Measurements from ENCODE around the gene ZXDC. TPM values are rescaled to one million over a fixed set of nuclear protein-coding genes. Genes with fewer than 3 reads are reported as not detected.

ZXDC gene
- total RNA-seq, 6 experiments from 2014 or later: 11.7 to 14.2 (median 13.5) TPM

DNA sequence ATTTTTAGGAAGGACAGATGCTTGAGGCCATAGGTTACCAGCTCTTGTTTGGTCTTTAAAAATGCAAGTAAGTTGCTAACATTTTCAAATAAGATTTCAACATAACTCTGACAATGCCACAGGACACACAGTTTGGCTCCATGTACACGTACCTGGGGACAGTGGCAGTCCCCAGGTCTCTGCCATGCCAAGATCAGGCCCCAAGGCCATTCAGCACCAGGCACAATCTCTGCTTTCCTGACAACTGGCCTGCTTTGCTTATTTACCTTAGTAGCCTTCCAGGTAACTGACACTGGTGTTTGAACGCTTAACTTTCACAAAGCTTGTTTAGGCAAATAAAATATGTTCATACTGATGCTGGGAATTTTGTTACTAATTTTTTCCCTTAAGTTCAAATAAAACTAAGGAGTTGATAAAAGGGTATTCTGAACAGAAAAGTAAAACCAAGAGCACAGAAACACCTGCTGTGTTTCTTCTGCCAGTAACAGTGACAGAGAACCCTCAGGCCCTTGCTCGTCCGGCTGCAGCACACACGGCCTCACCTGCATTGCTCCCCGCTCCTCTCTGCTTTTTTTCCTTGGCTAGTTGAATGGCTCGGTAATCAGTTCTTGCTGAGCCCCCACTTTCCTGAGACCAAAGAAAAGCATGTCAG lies 16.5 kb downstream of the ZXDC start:
- no peaks in the 10 kb centered on the region for H3K27me3 Mint-ChIP-seq (ENCODE audit: insufficient read depth)
- H3K36me3 Mint-ChIP-seq (ENCODE audit: low read depth): peaks cover 28% of the 10 kb centered on the region
- no peaks in the 10 kb centered on the region for H3K9me3 Mint-ChIP-seq
- DNase-seq: no peak
- TF ChIP-seq, protein P1, sequence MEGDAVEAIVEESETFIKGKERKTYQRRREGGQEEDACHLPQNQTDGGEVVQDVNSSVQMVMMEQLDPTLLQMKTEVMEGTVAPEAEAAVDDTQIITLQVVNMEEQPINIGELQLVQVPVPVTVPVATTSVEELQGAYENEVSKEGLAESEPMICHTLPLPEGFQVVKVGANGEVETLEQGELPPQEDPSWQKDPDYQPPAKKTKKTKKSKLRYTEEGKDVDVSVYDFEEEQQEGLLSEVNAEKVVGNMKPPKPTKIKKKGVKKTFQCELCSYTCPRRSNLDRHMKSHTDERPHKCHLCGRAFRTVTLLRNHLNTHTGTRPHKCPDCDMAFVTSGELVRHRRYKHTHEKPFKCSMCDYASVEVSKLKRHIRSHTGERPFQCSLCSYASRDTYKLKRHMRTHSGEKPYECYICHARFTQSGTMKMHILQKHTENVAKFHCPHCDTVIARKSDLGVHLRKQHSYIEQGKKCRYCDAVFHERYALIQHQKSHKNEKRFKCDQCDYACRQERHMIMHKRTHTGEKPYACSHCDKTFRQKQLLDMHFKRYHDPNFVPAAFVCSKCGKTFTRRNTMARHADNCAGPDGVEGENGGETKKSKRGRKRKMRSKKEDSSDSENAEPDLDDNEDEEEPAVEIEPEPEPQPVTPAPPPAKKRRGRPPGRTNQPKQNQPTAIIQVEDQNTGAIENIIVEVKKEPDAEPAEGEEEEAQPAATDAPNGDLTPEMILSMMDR (IDR thresholded peaks at IDR 0.05): no peak
- no peak overlapping the region for H3K4me3 Mint-ChIP-seq
- no peak overlapping the region for H3K27ac Mint-ChIP-seq
- no peaks in the 10 kb centered on the region for H3K4me1 Mint-ChIP-seq (ENCODE audit: low read depth)

DNA sequence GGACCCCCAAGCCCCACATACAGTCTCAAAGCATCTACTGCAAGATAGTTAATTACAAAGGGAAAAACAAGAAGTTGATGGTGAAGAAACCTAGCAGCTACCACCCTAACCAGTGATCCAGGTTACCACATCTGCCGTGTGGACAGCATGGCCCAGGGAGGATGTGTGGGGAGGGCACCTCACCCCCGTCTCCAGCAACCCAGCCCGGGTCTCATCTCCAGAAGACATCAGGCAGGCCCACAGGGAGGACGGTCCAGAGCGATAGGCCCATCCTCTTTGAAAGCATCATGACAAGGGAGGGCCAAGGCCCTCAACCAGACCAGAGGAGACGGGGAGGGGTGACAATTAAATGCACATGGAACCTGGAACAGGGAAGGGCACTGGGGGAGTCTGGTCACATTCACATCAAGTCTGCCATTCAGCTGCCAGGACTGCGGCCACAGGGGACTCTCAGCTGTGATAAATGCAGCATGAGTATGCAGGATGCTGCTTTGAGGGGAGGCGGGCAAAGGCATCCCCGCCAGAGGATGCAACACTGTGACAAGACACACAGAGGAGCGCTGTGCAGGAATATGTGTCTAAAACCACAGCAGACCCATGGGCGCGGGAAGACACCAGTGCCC lies 18.8 kb downstream of the ZXDC start:
- H3K9me3 Mint-ChIP-seq: no peaks in the 10 kb centered on the region
- H3K36me3 Mint-ChIP-seq (ENCODE audit: low read depth): peaks cover 31% of the 10 kb centered on the region
- no peak overlapping the region for H3K27ac Mint-ChIP-seq
- H3K4me3 Mint-ChIP-seq: no peak overlapping the region
- DNase-seq: no peak
- H3K27me3 Mint-ChIP-seq (ENCODE audit: insufficient read depth): no peaks in the 10 kb centered on the region
- TF ChIP-seq, protein P1 (IDR thresholded peaks at IDR 0.05): no peak
- H3K4me1 Mint-ChIP-seq (ENCODE audit: low read depth): no peaks in the 10 kb centered on the region

DNA sequence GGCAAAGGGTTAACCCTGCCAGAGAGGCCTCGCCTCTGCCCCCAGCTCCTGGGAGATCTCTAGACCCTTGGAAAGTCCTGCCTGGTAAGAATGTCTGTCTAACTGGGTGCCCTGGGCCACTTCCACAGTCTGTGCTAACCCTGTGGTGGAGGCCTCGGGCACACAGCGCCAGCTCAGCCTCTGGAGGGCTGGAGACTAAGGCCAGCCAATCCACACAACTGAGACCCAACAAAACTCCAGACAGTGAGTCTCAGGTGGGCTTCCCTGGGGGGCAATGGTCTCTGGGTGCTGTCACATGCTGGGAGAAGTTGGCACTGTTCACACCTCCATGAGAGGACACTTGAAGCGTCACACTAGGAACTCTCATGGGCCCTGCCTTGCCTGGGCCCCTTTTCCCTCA lies 19.5 kb downstream of the ZXDC start:
- Mint-ChIP-seq H3K4me3 (no peak overlapping the region), H3K9me3 (no peaks in the 10 kb centered on the region), H3K27ac (no peak overlapping the region), H3K4me1 (ENCODE audit: low read depth) (no peaks in the 10 kb centered on the region), H3K36me3 (ENCODE audit: low read depth) (peaks cover 38% of the 10 kb centered on the region), H3K27me3 (ENCODE audit: insufficient read depth) (no peaks in the 10 kb centered on the region)
- DNase-seq: no peak
- TF ChIP-seq, protein P1 (IDR thresholded peaks at IDR 0.05): no peak

DNA sequence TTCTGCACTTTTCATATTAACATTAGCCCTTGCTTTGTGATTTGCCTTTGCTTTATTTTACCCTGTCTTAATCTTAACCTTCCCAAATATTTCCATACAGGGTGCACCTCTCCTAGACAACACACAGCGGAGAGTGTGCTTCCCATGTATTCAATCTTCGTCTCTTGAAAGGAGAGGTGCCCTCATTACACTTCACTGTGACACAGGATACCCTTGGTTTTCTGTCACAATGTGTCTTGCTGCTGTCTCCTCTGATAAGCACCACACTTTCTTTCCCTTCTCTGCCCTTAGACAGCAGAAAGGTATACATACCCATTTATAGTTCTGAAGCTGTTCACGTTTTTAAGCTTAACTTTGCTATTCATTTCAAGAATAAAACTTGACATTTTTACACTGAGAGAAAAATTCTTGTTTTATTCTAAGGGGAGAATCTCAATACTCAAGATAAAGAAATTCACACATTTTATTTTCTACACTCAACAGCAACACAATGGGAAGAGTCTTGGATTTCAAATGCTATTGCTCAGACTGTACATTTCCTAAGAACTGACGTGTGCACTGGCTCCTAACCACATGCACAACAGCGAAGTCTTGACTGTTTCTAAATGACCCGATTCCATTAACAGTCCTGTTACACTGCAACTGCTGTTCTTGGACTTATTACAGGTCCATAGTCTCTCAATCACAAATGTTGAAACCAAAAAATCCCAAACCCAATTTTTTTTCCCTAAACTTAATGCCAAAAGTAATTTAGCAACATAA lies 21.1 kb downstream of the ZXDC start:
- no peak for DNase-seq
- H3K27ac Mint-ChIP-seq: no peak overlapping the region
- H3K4me1 Mint-ChIP-seq (ENCODE audit: low read depth): no peaks in the 10 kb centered on the region
- TF ChIP-seq, protein P1 (IDR thresholded peaks at IDR 0.05): no peak
- peaks cover 44% of the 10 kb centered on the region for H3K36me3 Mint-ChIP-seq (ENCODE audit: low read depth)
- H3K9me3 Mint-ChIP-seq: no peaks in the 10 kb centered on the region
- H3K4me3 Mint-ChIP-seq: no peak overlapping the region
- H3K27me3 Mint-ChIP-seq (ENCODE audit: insufficient read depth): peaks cover 3% of the 10 kb centered on the region; the same call in 1 of the 2 replicates

DNA sequence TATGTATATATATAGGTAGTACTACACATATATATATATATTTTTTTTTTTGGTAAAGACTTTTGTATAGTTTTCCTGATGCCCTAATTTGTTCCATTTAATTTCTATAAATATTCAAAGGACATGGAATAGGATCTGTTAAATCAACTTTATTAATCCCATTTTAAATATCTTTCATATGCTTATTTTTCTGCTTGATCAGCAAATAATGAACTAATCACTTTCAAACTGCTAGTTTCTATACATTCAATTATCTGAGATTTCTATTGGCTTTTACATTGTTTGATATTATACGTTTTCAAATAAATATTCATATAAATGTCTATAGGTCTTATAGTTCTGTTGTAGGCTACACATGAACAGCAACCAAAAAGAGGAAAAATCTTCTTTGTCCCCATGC lies 21.7 kb downstream of the ZXDC start:
- Mint-ChIP-seq H3K4me3 (no peak overlapping the region), H3K9me3 (no peaks in the 10 kb centered on the region), H3K27ac (no peak overlapping the region), H3K27me3 (ENCODE audit: insufficient read depth) (peaks cover 3% of the 10 kb centered on the region; the same call in 1 of the 2 replicates), H3K36me3 (ENCODE audit: low read depth) (peaks cover 44% of the 10 kb centered on the region), H3K4me1 (ENCODE audit: low read depth) (no peaks in the 10 kb centered on the region)
- DNase-seq: no peak
- TF ChIP-seq, protein P1 (IDR thresholded peaks at IDR 0.05): no peak
